Body of pancreas (tissue), 4 donors: ENCODE results near the gene OR5K4.

Experiments used
- POLR2A ChIP-seq, 3 donors: fragments of 450-650 bp; IDR thresholded peaks; one replicate each; pipeline ENCODE4 v1.6.1; 2016; ENCODE audit warnings: antibody characterized with exemption in 3 of 3, mild to moderate bottlenecking in 2 of 3
- TF ChIP-seq, protein P1 (sequence below), 7 experiments: fragments of 450-650 bp in 4 of 7; fragments of 200-600 bp in 3 of 7; sonication (generic) in 3 of 7; IDR thresholded peaks; one replicate each; pipeline ENCODE4 v1.5.1; 2016 to 2019; ENCODE audit warnings: antibody characterized with exemption in 7 of 7

DNA sequence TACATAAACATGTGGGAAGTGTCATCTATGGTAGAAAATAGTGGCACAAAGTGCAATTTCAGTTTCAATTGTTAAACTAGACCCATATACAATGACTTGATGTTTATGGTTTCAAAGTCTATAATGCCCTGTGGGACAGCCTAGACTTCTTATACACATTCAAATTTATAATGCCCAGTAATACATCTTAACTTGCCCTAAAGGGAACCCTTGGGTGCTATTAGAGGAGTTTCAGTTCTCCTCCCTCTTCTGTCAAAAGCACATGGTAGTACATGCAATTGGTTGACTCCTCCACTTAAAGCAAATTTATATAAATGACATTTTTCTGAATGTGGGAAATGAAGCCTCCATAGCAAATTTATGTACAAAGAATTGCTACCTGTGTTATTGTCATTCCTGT, 30.2 kb upstream of the OR5K4 start:
- TF ChIP-seq, protein P1, sequence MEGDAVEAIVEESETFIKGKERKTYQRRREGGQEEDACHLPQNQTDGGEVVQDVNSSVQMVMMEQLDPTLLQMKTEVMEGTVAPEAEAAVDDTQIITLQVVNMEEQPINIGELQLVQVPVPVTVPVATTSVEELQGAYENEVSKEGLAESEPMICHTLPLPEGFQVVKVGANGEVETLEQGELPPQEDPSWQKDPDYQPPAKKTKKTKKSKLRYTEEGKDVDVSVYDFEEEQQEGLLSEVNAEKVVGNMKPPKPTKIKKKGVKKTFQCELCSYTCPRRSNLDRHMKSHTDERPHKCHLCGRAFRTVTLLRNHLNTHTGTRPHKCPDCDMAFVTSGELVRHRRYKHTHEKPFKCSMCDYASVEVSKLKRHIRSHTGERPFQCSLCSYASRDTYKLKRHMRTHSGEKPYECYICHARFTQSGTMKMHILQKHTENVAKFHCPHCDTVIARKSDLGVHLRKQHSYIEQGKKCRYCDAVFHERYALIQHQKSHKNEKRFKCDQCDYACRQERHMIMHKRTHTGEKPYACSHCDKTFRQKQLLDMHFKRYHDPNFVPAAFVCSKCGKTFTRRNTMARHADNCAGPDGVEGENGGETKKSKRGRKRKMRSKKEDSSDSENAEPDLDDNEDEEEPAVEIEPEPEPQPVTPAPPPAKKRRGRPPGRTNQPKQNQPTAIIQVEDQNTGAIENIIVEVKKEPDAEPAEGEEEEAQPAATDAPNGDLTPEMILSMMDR (IDR thresholded peaks at IDR 0.05), result no peak
- no peak for TF ChIP-seq POLR2A (IDR thresholded peaks at IDR 0.05)
